GM21528 (cell line): Measurements from ENCODE around the gene ADRB2.

ENCODE experiments used
- ATAC-seq: cut with Tn5 transposase; IDR thresholded peaks from one replicate; pipeline ENCODE4 v1.9.1; 2021; ENCODE audit warnings: mild to moderate bottlenecking, moderate library complexity; ENCODE audit not compliant: unreplicated experiment, low FRiP score

The ADRB2 gene

GRCh38 chr5:148829248-148829594 is 2.8 kb downstream of the ADRB2 start:
- no peak for ATAC-seq

GRCh38 chr5:148829734-148830133 is 3.3 kb downstream of the ADRB2 start:
- ATAC-seq: no peak

DNA sequence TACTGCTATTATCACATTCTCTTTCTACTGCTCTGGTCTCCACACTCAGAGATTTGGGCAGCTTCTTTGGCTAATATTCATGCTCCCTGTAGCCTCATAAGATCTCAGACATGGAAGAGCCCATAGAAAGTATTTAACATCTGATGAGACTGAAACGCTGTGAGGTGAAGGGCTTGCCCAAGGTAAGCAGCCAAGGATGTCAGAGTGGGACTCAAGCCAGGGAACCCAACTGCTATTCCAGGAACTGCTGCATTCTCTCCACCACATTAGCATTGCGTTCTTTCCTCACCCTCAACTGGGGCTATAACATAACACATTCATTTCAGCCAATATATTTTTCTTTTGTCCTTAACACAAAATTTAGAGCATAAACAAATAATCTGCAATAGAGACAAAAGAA is 3.8 kb downstream of the ADRB2 start:
- ATAC-seq: no peak

DNA sequence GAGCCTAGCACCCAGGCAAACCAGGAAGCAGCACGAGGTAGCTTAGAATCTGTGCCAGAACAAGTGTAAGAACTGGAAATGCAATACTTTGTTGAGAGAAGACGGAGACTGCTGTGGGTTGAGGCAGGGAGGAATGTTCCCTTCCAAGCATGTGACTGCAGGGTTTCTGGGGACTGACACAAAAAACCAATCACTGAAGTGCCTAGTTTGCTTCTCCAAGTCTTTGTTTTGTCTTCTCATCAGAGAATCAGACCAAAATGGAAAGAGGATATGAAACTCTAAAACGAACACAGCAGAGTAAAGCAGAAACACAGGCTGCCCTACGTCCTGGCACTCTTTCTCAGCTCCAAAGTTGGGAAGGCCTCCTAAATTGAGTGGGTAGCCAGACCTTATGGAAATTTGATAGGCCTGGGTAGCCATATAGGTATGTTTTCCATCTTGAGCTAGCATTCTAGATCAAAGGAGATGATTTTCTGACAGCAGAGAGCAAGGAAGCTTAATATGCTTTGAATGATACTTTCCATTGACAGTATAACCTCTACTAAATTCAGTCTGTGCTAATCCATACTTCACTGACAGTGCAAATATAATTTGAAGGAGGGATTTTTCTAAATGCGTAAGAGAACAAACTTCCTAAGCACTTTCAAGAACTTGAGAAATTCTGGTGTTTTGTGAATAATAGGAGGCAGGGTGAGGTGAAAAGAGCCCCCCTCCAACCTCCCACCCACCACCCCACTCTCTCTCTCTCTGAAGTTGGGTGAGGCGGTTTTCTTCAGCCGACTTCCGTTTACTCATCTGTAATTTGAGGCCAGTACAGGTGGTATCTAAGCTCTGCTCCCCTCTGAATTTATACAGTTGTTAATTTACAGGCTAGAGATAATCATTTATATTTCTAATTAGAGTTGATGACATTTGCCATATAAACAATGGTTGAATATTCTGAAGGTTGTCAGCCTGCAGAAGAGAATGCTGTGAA is 5.5 kb downstream of the ADRB2 start:
- peak; percentile 91 for ATAC-seq

- ATAC-seq: no peak
Observed at GRCh38 chr5:148833122-148833521, 6.7 kb downstream of the ADRB2 start.

DNA sequence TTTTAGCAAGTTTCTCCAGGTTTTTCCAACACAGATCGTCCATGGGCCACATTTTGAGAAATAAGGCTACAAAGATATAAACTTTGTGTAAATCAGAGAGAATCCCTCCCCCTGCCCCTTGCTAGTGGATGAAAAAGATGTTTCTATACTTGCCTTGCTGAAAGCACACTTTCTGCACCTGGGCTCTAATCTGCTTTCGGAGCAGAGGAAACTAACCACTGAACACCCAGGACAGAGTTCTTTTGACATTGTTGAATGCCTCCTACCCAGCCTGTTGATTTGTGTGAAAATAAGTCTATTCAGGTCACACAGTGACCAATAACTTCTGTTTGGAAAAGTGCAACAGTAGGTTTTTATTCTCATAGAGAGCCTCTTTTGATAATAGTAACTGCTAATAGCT is 7.5 kb downstream of the ADRB2 start:
- no peak for ATAC-seq

DNA sequence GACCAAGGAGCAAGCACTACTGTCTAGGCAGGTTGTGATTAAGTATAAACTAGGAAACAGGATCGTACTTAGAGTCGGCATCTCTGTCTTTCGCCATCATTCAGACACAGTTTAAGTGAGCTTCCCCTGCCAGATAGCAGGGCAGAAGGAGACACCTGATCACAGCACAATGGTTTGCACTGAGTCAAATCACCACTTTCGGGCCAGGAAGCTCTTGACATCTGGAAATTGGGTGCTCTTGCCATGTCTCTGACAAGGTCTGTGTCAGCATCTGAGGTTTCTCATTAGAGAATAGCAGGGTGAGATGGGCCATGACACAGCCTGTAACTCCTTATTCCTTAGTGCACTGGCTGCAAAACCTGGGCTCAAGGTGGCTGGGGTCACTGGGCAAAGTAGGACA is 8.3 kb downstream of the ADRB2 start:
- no peak for ATAC-seq

- no peak for ATAC-seq
Observed at GRCh38 chr5:148836272-148837250, 10.2 kb downstream of the ADRB2 start.

- no peak for ATAC-seq
Observed at GRCh38 chr5:148837383-148837782, 11.0 kb downstream of the ADRB2 start.

GRCh38 chr5:148838357-148838756 is 11.9 kb downstream of the ADRB2 start:
- ATAC-seq: no peak

DNA sequence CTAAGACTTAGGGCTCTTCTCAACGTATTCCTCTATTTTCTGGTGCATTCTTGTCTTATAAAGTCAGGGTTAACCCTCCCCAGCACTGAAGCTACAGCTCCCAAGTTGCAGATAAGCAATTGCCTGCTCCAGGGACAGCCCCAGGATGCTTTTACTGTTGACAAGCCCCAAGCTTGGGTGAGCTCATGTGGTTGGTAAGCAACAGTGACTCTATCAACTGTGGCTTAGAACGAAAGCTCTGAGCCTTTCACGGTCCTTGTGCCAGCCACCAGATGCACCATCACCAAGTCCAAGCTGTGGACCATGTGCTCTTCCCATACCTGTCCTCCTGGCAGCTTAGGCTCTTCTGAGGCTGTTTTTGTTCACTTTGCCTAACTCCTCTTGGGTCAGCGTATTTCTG is 13.5 kb downstream of the ADRB2 start:
- ATAC-seq: no peak

DNA sequence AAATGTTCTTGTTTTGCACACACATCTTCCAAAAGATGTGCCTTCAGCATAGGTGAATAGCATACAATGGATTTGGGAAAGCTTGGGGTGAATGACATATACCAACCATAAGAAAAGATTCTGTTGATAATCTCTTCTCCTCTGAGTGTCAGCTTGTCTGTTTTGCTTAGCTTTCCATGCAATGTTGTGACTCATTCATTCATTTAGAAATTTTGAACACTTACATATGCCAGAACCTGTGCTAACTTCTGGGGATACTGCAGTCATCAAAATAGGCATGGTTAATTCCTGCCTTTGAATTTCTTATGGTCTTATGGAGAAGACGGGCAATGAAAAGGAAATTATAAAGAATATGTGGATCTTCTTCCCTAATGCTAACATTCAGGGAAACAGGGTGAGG is 14.1 kb downstream of the ADRB2 start:
- no peak for ATAC-seq

GRCh38 chr5:148841519-148841918 is 15.1 kb downstream of the ADRB2 start:
- no peak for ATAC-seq

DNA sequence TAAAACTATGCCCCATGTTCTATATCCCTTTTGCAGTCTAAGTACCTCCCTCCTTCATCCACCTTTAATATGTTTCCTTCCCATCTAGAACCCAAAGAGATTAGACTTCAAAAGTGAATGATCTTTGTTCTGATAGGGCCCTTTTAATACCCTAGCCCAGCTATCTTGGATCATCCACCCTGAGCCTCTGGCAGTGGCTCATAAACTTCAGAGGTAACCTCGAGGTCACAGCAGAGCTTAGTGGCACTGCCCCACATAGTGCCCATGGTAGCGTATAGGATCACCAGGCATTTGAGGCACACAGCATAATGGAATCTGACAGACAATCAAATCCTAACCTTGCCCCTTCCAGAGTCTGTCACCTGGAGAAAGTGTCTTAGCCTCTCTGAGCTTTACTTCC is 15.8 kb downstream of the ADRB2 start:
- no peak for ATAC-seq

DNA sequence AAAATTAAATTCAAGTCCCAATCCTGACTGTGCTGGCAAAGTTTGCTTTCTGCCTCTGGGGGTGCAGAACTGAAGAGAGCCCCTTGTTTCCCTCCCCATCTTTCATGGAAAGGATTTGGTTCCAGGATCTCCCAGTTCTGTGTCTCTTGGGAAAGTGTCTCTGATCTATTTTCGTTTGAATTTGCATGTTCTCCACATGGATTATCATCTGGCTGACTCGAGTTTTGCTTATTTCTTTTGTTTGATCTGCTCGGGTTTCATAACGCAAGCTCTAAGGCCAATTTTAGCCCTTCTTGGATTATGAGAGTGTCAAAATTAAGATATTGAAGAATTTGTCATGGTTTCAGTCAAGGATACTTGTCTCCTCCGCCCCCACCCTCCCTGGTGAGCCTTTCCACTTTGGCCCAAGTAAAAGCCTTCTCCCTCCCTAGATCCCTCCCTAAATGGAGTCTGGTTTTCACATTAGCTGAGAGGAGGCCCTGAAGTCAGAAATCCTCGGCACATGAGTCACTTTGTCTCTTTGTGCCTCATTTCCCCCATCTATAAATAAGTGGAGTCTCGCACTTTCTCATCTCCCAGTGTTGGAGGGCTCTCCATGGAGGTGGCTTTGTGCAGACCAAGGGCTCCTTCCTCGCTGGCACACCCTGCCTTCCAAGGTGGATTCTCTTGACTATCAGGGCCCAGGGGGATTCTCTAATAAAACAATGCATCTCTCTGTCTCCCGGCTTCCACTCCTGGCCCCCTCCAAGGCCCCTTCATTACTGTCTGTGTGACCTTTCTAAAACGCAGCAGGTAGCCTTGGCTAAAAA is 17.3 kb downstream of the ADRB2 start:
- ATAC-seq: no peak

- no peak for ATAC-seq
Observed at GRCh38 chr5:148844433-148845280, 18.2 kb downstream of the ADRB2 start.

- no peak for ATAC-seq
Observed at GRCh38 chr5:148846930-148847329, 20.5 kb downstream of the ADRB2 start.

DNA sequence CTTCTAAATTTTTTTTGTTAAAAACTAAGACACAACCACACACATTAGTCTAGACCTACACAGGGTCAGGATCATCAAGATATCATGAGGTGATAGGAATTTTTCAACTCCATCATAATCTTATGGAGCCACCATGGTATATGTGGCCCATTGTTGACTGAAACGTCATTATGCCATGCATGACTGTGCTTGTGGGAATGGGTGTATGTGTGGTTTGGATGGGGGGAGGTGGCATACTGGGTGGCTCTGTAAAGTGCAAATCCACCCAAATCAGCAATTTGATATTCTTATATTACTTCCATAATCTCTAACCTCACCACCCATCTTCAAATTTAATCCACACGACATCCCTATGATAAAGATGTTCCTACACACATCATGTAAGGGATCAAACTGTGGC is 21.0 kb downstream of the ADRB2 start:
- no peak for ATAC-seq

DNA sequence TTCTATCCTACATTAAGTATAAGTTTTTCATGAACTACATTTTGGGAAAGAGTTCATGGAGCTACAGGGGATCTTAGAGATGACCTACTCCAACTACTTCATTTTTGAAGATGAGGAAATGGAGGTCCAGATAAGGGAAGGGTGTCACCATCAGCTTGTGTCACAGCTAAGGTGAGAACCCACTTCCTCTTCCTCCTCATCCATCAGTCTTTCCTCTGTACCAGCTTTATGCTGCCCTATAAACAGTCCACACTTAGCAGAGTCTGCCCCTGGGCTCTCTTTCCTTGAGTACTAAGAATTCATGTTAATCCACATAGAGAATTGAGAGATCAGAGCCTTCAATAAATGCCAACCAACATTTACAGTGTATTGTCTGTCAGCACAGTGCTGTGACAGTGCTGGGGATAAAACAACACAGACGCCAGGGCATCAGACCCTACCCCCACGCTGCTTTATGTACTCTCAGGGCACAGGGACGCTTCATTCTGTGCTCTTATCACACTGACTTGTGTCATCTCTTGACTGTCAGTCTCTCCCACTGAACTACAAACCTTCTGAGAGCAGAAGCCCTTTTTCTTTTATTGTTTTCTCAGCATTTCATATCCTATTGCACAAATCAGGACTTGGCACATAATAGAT is 22.1 kb downstream of the ADRB2 start:
- no peak for ATAC-seq
